GM12878 (cell line): ENCODE measurements around the gene AOPEP. TPM values are rescaled to one million over a fixed set of nuclear protein-coding genes. Genes with fewer than 3 reads are reported as not detected.

Experiments
- ATAC-seq: fragments of 200-7000 bp; cut with Tn5 transposase; 3 replicates; pipeline ENCODE4 v1.9.1; 2020; ENCODE audit warnings: mild to moderate bottlenecking, moderate library complexity
- BruUV-seq: library from RNA; stranded (reverse); fragments of 400-500 nt; replicated peaks from 2 replicates; lab custom pipeline; 2021; lab: Mats Ljungman, UMichigan
- CTCF ChIA-PET: fragments of 300-600 bp; sonication (Branson Sonifier 250); formaldehyde crosslinking; extraction: SDS; loops from one replicate; lab custom pipeline; 2021; ENCODE audit warnings: inconsistent platforms; lab: Yijun Ruan, JAX
- POLR2A ChIA-PET: fragments of 350-600 bp; formaldehyde crosslinking; extraction: SDS; loops from one replicate; lab custom pipeline; 2021; ENCODE audit warnings: inconsistent platforms; lab: Charles Lee
- RAD21 ChIA-PET: fragments of 300-600 bp; sonication (Branson Sonifier 250); formaldehyde crosslinking; loops from one replicate; lab custom pipeline; 2023; ENCODE audit warnings: antibody characterized with exemption; ENCODE audit not compliant: unreplicated experiment; lab: Charles Lee
- SMC1A ChIA-PET: fragments of 300-600 bp; sonication (Branson Sonifier 250); formaldehyde crosslinking; loops from one replicate; lab custom pipeline; 2023; ENCODE audit not compliant: unreplicated experiment, uncharacterized antibody; lab: Charles Lee
- DNase-seq: peaks from one replicate; pipeline ENCODE4 v3.0.0-alpha.2; 2011; ENCODE audit warnings: low read depth, low spot score
- FAIRE-seq: peaks from 3 replicates; lab custom pipeline; 2011; peaks lifted over from hg19 to GRCh38; lab: Jason Lieb, UNC
- H2AFZ ChIP-seq: 2 replicates; pipeline ENCODE4 v1.6.0; 2011; ENCODE audit warnings: low read depth, low read length, control low read depth; ENCODE audit not compliant: control insufficient read depth
- H3K27ac ChIP-seq: 2 replicates; pipeline ENCODE4 v1.5.1; 2011; ENCODE audit warnings: control low read depth; ENCODE audit not compliant: control insufficient read depth, insufficient read depth
- H3K27me3 ChIP-seq, 2 experiments: replicated peaks in 1 of 2; 2 replicates each; pipeline versions ENCODE4 v1.6.0 to v1.6.1; 2011; ENCODE audit warnings: low read length in 1 of 2; ENCODE audit not compliant: control insufficient read depth in 2 of 2, insufficient read depth in 2 of 2
- H3K36me3 ChIP-seq, 2 experiments: 2 replicates each; pipeline ENCODE4 v1.5.1; 2011; ENCODE audit warnings: low read length in 1 of 2; ENCODE audit not compliant: control insufficient read depth in 2 of 2, insufficient read depth in 2 of 2
- H3K4me1 ChIP-seq: 2 replicates; pipeline ENCODE4 v1.6.1; 2011; ENCODE audit warnings: mild to moderate bottlenecking, low read length, moderate library complexity, mixed read lengths; ENCODE audit not compliant: control insufficient read depth, insufficient read depth
- H3K4me2 ChIP-seq: 2 replicates; pipeline ENCODE4 v1.6.0; 2011; ENCODE audit warnings: control low read depth; ENCODE audit not compliant: control insufficient read depth, insufficient read depth
- H3K4me3 ChIP-seq: fragments of 200-600 bp; sonication (generic); 2 replicates; pipeline ENCODE4 v1.5.1; 2016
- H3K79me2 ChIP-seq: 2 replicates; pipeline ENCODE4 v1.6.0; 2011; ENCODE audit warnings: low read length; ENCODE audit not compliant: control insufficient read depth, insufficient read depth
- H3K9ac ChIP-seq: 2 replicates; pipeline ENCODE4 v1.8.0; 2011; ENCODE audit warnings: low read length, control low read depth, mixed read lengths; ENCODE audit not compliant: control insufficient read depth, insufficient read depth
- H3K9me3 ChIP-seq: replicated peaks from 3 replicates; pipeline ENCODE4 v1.5.1; 2011; ENCODE audit warnings: mild to moderate bottlenecking, low read length; ENCODE audit not compliant: control insufficient read depth, insufficient read depth
- H4K20me1 ChIP-seq: 2 replicates; pipeline ENCODE4 v1.6.0; 2011; ENCODE audit not compliant: control insufficient read depth, insufficient read depth
- CHD1 ChIP-seq: IDR thresholded peaks from 2 replicates; pipeline ENCODE4 v1.6.1; 2012; ENCODE audit warnings: low read depth, low read length, improper control_type of control experiment
- CHD2 ChIP-seq: IDR thresholded peaks from 2 replicates; pipeline ENCODE4 v1.6.1; 2011; ENCODE audit warnings: low read depth, low read length, improper control_type of control experiment, borderline replicate concordance
- FOS ChIP-seq: IDR thresholded peaks from 3 replicates; pipeline ENCODE4 v1.6.1; 2011; ENCODE audit warnings: borderline replicate concordance; ENCODE audit not compliant: insufficient read length; ENCODE audit errors: extremely low read depth
- SPI1 ChIP-seq: IDR thresholded peaks from 2 replicates; pipeline ENCODE4 v1.6.1; 2011; ENCODE audit warnings: low read depth, mild to moderate bottlenecking, low read length, moderate library complexity, borderline replicate concordance; ENCODE audit not compliant: insufficient read depth
- STAT3 ChIP-seq: IDR thresholded peaks from 2 replicates; pipeline ENCODE4 v1.6.1; 2011; ENCODE audit warnings: low read depth, low read length, improper control_type of control experiment
- TCF7 ChIP-seq: IDR thresholded peaks from 2 replicates; pipeline ENCODE4 v1.6.1; 2014; ENCODE audit warnings: antibody characterized with exemption, borderline replicate concordance
- ZBTB33 ChIP-seq: fragments of 450-650 bp; IDR thresholded peaks from 2 replicates; pipeline ENCODE4 v1.6.1; 2017; ENCODE audit warnings: mild to moderate bottlenecking
- ZNF622 ChIP-seq: fragments of 450-650 bp; IDR thresholded peaks from 2 replicates; pipeline ENCODE4 v1.6.1; 2017; ENCODE audit warnings: mild to moderate bottlenecking, inconsistent platforms
- WGBS: methylation state at CpG from one replicate; pipeline ENCODE4 v1.1.6; 2016; ENCODE audit warnings: low lambda C conversion rate; ENCODE audit not compliant: insufficient replicate concordance, insufficient coverage; ENCODE audit errors: missing lambda C conversion rate; 5-methylcytosine and 5-hydroxymethylcytosine counted together
- in situ Hi-C: fragments of 300-500 bp; cut with MboI; formaldehyde crosslinking; loops from 9 replicates; pipeline ENCODE4 v1.14.3; 2018; ENCODE audit warnings: mixed read lengths
- intact Hi-C: fragments of 100-400 bp; cut with micrococcal nuclease; formaldehyde crosslinking; loops from one replicate; pipeline ENCODE4 v1.14.2; 2022; ENCODE audit not compliant: unreplicated experiment
- polyA plus RNA-seq, 11 experiments: library from polyadenylated mRNA; depleted of rRNA in 4 of 11; unstranded in 6 of 11; stranded (reverse) in 5 of 11; fragments of >200 nt; fragmentation: Nextera tagmentation in 4 of 11; fragmentation: Illumina TruSeq in 1 of 11; extraction: Ambion mirVana in 4 of 11; extraction: Trizol in 1 of 11; gene quantifications; 1 replicate in 1 of 11; 2 replicates in 10 of 11; pipeline versions ENCODE4 v1.2.1 to v1.2.3, GENCODE V29; 2011 to 2016; ENCODE audit warnings: inconsistent platforms in 2 of 11, missing spikeins in 2 of 11, low read depth in 1 of 11
- total RNA-seq, 4 experiments: library from RNA; depleted of rRNA in 3 of 4; stranded (reverse); fragments of >200 nt in 3 of 4; fragmentation: Illumina TruSeq in 1 of 4; extraction: Trizol in 1 of 4; gene quantifications; 2 replicates each; pipeline versions ENCODE4 v1.2.1 to v1.2.3, GENCODE V29; 2013 to 2021
- TF ChIP-seq, protein P1 (sequence below): fragments of 450-650 bp; IDR thresholded peaks from 2 replicates; pipeline ENCODE4 v1.6.1; 2016; ENCODE audit warnings: mild to moderate bottlenecking
- TF ChIP-seq, protein P2 (sequence below): IDR thresholded peaks from 2 replicates; pipeline ENCODE4 v1.6.1; 2012; ENCODE audit warnings: low read depth, low read length, improper control_type of control experiment

The AOPEP gene
- total and polyA plus RNA-seq, 10 of the 15 experiments (the other 5 are each of a cell fraction or from before 2014, with no cell fraction given), result 2.3 to 16.9 (median 10.1) TPM

DNA sequence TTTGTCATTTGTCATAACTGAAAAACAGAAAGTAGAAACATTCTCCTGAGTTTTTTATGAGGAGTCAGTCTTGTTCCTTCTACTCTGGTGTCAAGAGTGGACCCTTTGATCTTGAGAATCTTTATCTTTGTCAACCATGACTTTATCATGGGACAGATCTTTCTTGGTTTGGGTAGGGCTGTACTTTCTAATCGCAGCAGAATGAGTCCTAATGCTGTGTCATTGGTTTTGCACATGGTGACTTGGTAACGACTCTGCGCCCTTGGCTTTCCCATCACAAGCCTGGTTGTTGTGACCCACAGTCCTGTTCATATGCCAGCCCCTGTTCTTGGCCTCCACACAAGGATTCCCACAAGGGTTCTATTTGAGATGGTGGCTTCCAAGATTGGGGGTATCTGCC, 45.6 kb downstream of the AOPEP start:
- Histone ChIP-seq H3K36me3 (no peaks in the 10 kb centered on the region; a peak in 1 of 4 replicates), H3K4me2 (no peak overlapping the region), H3K9me3 (no peaks in the 10 kb centered on the region), H3K79me2 (no peaks in the 10 kb centered on the region), H3K4me1 (no peaks in the 10 kb centered on the region; the same call in 1 of the 2 replicates), H4K20me1 (no peaks in the 10 kb centered on the region), H2AFZ (no peak overlapping the region), H3K27ac (no peak overlapping the region), H3K4me3 (no peak overlapping the region), H3K27me3 (no peaks in the 10 kb centered on the region), H3K9ac (no peak overlapping the region)
- in situ Hi-C loops (no loop called here), intact Hi-C loops (no loop called here)
- CTCF ChIA-PET, result interaction anchor here (1.0 to 1.9 kb wide), 3 partner anchors 9 to 90 kb away, joined by 3 to 6 read pairs (median 5); no protein-coding TSS in a partner anchor
- no TSS peak for BruUV-seq
- ATAC-seq (no peak), FAIRE-seq (no peak), DNase-seq (no peak)
- TF ChIP-seq CHD2, result no peak
- TF ChIP-seq, protein P1, sequence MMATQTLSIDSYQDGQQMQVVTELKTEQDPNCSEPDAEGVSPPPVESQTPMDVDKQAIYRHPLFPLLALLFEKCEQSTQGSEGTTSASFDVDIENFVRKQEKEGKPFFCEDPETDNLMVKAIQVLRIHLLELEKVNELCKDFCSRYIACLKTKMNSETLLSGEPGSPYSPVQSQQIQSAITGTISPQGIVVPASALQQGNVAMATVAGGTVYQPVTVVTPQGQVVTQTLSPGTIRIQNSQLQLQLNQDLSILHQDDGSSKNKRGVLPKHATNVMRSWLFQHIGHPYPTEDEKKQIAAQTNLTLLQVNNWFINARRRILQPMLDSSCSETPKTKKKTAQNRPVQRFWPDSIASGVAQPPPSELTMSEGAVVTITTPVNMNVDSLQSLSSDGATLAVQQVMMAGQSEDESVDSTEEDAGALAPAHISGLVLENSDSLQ, result no peak
- no peak for TF ChIP-seq SPI1
- WGBS, result 84% methylated on average over 3 of the region's 3 CpGs
- RAD21 ChIA-PET, result no interaction called here
- POLR2A ChIA-PET, result no interaction called here
- SMC1A ChIA-PET, result no interaction called here

- H3K79me2 ChIP-seq, result no peaks in the 10 kb centered on the region
- ChIA-PET RAD21 (interaction anchor here (0.7 kb wide), 1 partner anchor 10 kb away, joined by 5 read pairs; no protein-coding TSS in a partner anchor), POLR2A (no interaction called here), CTCF (interaction anchor here (1.3 to 1.9 kb wide), 2 partner anchors 11 to 91 kb away, joined by 5 to 6 read pairs; no protein-coding TSS in a partner anchor), SMC1A (interaction anchor here (0.7 to 0.9 kb wide), 2 partner anchors 10 to 143 kb away, joined by 3 read pairs; no protein-coding TSS in a partner anchor)
- no peaks in the 10 kb centered on the region; the same call in 1 of the 2 replicates for H3K4me1 ChIP-seq
- no peak overlapping the region for H3K4me2 ChIP-seq
- H3K4me3 ChIP-seq, result no peak overlapping the region
- H3K9ac ChIP-seq, result no peak overlapping the region
- H2AFZ ChIP-seq, result no peak overlapping the region
- WGBS, result 97% methylated on average over 4 of the region's 4 CpGs
- no peaks in the 10 kb centered on the region; a peak in 1 of 4 replicates for H3K36me3 ChIP-seq
- H3K27ac ChIP-seq, result no peak overlapping the region
- ATAC-seq (no peak), FAIRE-seq (no peak)
- no peaks in the 10 kb centered on the region for H3K27me3 ChIP-seq
- in situ Hi-C loops (no loop called here), intact Hi-C loops (no loop called here)
- BruUV-seq, result no TSS peak
- no peaks in the 10 kb centered on the region for H4K20me1 ChIP-seq
- TF ChIP-seq, protein P2, sequence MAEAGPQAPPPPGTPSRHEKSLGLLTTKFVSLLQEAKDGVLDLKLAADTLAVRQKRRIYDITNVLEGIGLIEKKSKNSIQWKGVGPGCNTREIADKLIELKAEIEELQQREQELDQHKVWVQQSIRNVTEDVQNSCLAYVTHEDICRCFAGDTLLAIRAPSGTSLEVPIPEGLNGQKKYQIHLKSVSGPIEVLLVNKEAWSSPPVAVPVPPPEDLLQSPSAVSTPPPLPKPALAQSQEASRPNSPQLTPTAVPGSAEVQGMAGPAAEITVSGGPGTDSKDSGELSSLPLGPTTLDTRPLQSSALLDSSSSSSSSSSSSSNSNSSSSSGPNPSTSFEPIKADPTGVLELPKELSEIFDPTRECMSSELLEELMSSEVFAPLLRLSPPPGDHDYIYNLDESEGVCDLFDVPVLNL, result no peak
- TF ChIP-seq CHD1 (no peak), STAT3 (no peak), TCF7 (no peak), FOS (no peak), ZNF622 (no peak), ZBTB33 (no peak)
- TF ChIP-seq, all 136 proteins: peak for 0
- H3K9me3 ChIP-seq, result no peaks in the 10 kb centered on the region
- no peak for DNase-seq
Measured at GRCh38 chr9:94772639-94773303, 46.3 kb downstream of the AOPEP start.
